HepG2 (cell line): Measurements from ENCODE around the gene YWHAE. TPM values are rescaled to one million over a fixed set of nuclear protein-coding genes. Genes with fewer than 3 reads are reported as not detected.

ENCODE experiments used
- ATAC-seq: fragments of 200-7000 bp; cut with Tn5 transposase; 3 replicates; pipeline ENCODE4 v1.9.1; 2020; ENCODE audit warnings: mild to moderate bottlenecking, moderate library complexity
- BruUV-seq: library from RNA; stranded (reverse); fragments of 400-500 nt; replicated peaks from 2 replicates; lab custom pipeline; 2021; lab: Mats Ljungman, UMichigan
- CTCF ChIA-PET: fragments of 300-600 bp; formaldehyde crosslinking; extraction: SDS; loops from one replicate; lab custom pipeline; 2021; ENCODE audit warnings: low total read pairs, inconsistent platforms, low intra/inter-chr PET ratio; lab: Yijun Ruan, JAX
- POLR2A ChIA-PET: fragments of 350-600 bp; sonication (Branson Sonifier 250); formaldehyde crosslinking; loops from one replicate; lab custom pipeline; 2020; ENCODE audit warnings: antibody characterized with exemption, inconsistent platforms; lab: Yijun Ruan, JAX
- DNase-seq: peaks from one replicate; pipeline ENCODE4 v3.0.0-alpha.2; 2015; ENCODE audit warnings: low spot score
- FAIRE-seq: peaks from 3 replicates; lab custom pipeline; 2011; peaks lifted over from hg19 to GRCh38; lab: Jason Lieb, UNC
- H2AFZ ChIP-seq: one replicate; pipeline ENCODE4 v1.6.1; 2011; ENCODE audit warnings: low read length, inconsistent platforms
- H3K27ac ChIP-seq: fragments of 300-600 bp; 3 replicates; pipeline ENCODE4 v1.8.0; 2011; ENCODE audit warnings: mixed run types, mild to moderate bottlenecking, mixed read lengths, low read length, inconsistent platforms; ENCODE audit not compliant: insufficient read depth; ENCODE audit errors: extremely low read length
- H3K27me3 ChIP-seq, 2 experiments: fragments of 200-600 bp in 1 of 2; 2 replicates in 1 of 2; 3 replicates in 1 of 2; pipeline versions ENCODE4 v1.6.0 to v1.8.0; 2011; ENCODE audit warnings: low read length in 2 of 2, mild to moderate bottlenecking in 2 of 2, moderate library complexity in 2 of 2, inconsistent platforms in 1 of 2; ENCODE audit not compliant: insufficient read depth in 2 of 2, control insufficient read depth in 1 of 2
- H3K36me3 ChIP-seq, 2 experiments: fragments of 200-600 bp in 1 of 2; replicated peaks in 1 of 2; 2 replicates in 1 of 2; 3 replicates in 1 of 2; pipeline versions ENCODE4 v1.5.1 to v1.8.0; 2011; ENCODE audit warnings: low read length in 2 of 2, inconsistent platforms in 1 of 2; ENCODE audit not compliant: insufficient read depth in 2 of 2, control insufficient read depth in 1 of 2
- H3K4me1 ChIP-seq: 2 replicates; pipeline ENCODE4 v1.5.1; 2012; ENCODE audit warnings: low read length, inconsistent platforms; ENCODE audit not compliant: insufficient read depth
- H3K4me2 ChIP-seq: 2 replicates; pipeline ENCODE4 v1.6.0; 2011; ENCODE audit warnings: low read depth, low read length, inconsistent platforms
- H3K4me3 ChIP-seq, 3 experiments: fragments of 200-600 bp in 1 of 3; sonication (generic), shearing (Covaris generic) in 1 of 3; replicated peaks in 1 of 3; 2 replicates each; pipeline ENCODE4 v1.5.1; 2011 to 2016; ENCODE audit warnings: low read length in 3 of 3, inconsistent platforms in 2 of 3, low read depth in 2 of 3, mild to moderate bottlenecking in 2 of 3, control low read depth in 1 of 3, mixed read lengths in 1 of 3; ENCODE audit not compliant: insufficient read depth in 1 of 3
- H3K79me2 ChIP-seq: one replicate; pipeline ENCODE4 v1.6.1; 2011; ENCODE audit warnings: low read length, inconsistent platforms; ENCODE audit not compliant: insufficient read depth
- H3K9ac ChIP-seq: 2 replicates; pipeline ENCODE4 v1.6.0; 2011; ENCODE audit warnings: mild to moderate bottlenecking, low read depth, low read length, inconsistent platforms; ENCODE audit not compliant: insufficient read depth
- H3K9me3 ChIP-seq: 2 replicates; pipeline ENCODE4 v1.5.1; 2012; ENCODE audit warnings: mild to moderate bottlenecking, low read length
- H4K20me1 ChIP-seq: 2 replicates; pipeline ENCODE4 v1.6.0; 2011; ENCODE audit warnings: inconsistent platforms, mild to moderate bottlenecking, low read length, moderate library complexity; ENCODE audit not compliant: insufficient read depth
- FOXK1 ChIP-seq: sonication (generic); formaldehyde crosslinking; IDR thresholded peaks from 2 replicates; pipeline ENCODE4 v1.4.0; 2020; ENCODE audit warnings: low read depth, missing genetic modification reagents, borderline replicate concordance
- PLRG1 ChIP-seq: fragments of 450-650 bp; conservative IDR thresholded peaks from 2 replicates; pipeline ENCODE4 v1.6.1; 2016
- RAD51 ChIP-seq: fragments of 450-650 bp; IDR thresholded peaks from 2 replicates; pipeline ENCODE4 v1.6.1; 2016; ENCODE audit warnings: borderline replicate concordance
- RBM22 ChIP-seq: fragments of 200-400 bp; formaldehyde crosslinking; optimal IDR thresholded peaks from 2 replicates; pipeline ENCODE3; 2017; ENCODE audit warnings: mild to moderate bottlenecking, low read length, moderate library complexity
- SOX6 ChIP-seq, 2 experiments: fragments of 450-650 bp in 1 of 2; sonication (generic) in 1 of 2; formaldehyde crosslinking in 1 of 2; IDR thresholded peaks; 2 replicates each; pipeline versions ENCODE4 v1.4.0 to v1.6.1; 2017 to 2020; ENCODE audit warnings: antibody characterized with exemption in 1 of 2, mild to moderate bottlenecking in 1 of 2, missing genetic modification reagents in 1 of 2
- WGBS: methylation state at CpG from one replicate; pipeline ENCODE4 v1.1.6; 2017; ENCODE audit warnings: low lambda C conversion rate; 5-methylcytosine and 5-hydroxymethylcytosine counted together
- in situ Hi-C: cut with HindIII; loops from 2 replicates; pipeline ENCODE4 v1.10.0; 2017; ENCODE audit warnings: low pct_unique_long_range_greater_than_20kb; ENCODE audit not compliant: extremely low pct_ligation_motif_present
- intact Hi-C: fragments of 100-400 bp; cut with micrococcal nuclease; formaldehyde crosslinking; loops from one replicate; pipeline ENCODE4 v1.10.0; 2022; ENCODE audit not compliant: unreplicated experiment
- polyA plus RNA-seq, 8 experiments: library from polyadenylated mRNA; depleted of rRNA in 3 of 8; stranded (reverse) in 7 of 8; unstranded in 1 of 8; fragments of >200 nt; fragmentation: Illumina TruSeq in 4 of 8; extraction: Trizol in 4 of 8; gene quantifications; 2 replicates each; pipeline versions ENCODE4 v1.2.1 to v1.2.3, GENCODE V29; 2011 to 2016; ENCODE audit warnings: low read depth in 4 of 8, missing spikeins in 1 of 8, mixed read lengths in 1 of 8; ENCODE audit not compliant: insufficient read depth in 1 of 8
- total RNA-seq, 5 experiments: library from RNA; depleted of rRNA; stranded (reverse); fragments of >200 nt; fragmentation: Illumina TruSeq; extraction: Trizol; gene quantifications; 2 replicates each; pipeline ENCODE4 v1.2.3, GENCODE V29; 2016; ENCODE audit warnings: low read depth in 1 of 5
- TF ChIP-seq, protein P1 (sequence below): sonication (generic); formaldehyde crosslinking; IDR thresholded peaks from 2 replicates; pipeline ENCODE4 v1.5.0; 2020; ENCODE audit warnings: mild to moderate bottlenecking, missing genetic modification reagents

YWHAE gene
- total and polyA plus RNA-seq, 2 of the 13 experiments (the other 11 are each of a cell fraction or from before 2014, with no cell fraction given): 256 to 335 TPM

DNA sequence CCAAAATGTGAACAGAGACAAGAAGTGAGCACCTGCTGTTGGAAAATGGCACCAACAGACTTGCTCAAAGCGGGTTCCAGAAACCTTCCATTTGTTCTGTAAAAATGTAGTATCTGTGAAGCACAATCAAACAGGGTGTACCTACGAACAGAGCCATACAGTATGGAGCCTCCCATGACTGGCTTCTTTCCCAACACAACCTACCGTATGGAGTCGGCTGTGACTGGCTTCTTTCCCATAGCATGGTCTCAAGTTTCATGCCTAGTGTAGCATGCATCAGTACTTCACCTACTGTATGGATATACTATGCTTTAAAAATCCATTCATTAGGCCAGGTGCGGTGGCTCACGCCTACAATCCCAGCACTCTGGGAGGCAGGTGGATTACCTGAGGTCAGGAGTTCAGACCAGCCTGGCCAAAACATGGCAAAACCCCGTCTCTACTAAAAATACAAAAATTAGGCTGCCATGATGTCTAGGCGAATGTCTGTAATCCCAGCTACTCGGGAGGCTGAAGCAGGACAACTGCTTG, 26.2 kb downstream of the YWHAE start:
- Histone ChIP-seq H3K4me3 (no peak overlapping the region), H4K20me1 (peaks cover 98% of the 10 kb centered on the region), H3K36me3 (peaks cover 15 to 59% of the 10 kb centered on the region in 2 experiments), H3K4me2 (no peak overlapping the region), H3K4me1 (peaks cover 12% of the 10 kb centered on the region), H3K27me3 (no peaks in the 10 kb centered on the region), H3K9ac (no peak overlapping the region), H2AFZ (no peak overlapping the region), H3K79me2 (peaks cover 97% of the 10 kb centered on the region), H3K9me3 (no peaks in the 10 kb centered on the region), H3K27ac (no peak overlapping the region)
- ChIA-PET CTCF (no interaction called here), POLR2A (no interaction called here)
- FAIRE-seq (no peak), ATAC-seq (no peak), DNase-seq (no peak)
- no TSS peak for BruUV-seq
- TF ChIP-seq, protein P1, sequence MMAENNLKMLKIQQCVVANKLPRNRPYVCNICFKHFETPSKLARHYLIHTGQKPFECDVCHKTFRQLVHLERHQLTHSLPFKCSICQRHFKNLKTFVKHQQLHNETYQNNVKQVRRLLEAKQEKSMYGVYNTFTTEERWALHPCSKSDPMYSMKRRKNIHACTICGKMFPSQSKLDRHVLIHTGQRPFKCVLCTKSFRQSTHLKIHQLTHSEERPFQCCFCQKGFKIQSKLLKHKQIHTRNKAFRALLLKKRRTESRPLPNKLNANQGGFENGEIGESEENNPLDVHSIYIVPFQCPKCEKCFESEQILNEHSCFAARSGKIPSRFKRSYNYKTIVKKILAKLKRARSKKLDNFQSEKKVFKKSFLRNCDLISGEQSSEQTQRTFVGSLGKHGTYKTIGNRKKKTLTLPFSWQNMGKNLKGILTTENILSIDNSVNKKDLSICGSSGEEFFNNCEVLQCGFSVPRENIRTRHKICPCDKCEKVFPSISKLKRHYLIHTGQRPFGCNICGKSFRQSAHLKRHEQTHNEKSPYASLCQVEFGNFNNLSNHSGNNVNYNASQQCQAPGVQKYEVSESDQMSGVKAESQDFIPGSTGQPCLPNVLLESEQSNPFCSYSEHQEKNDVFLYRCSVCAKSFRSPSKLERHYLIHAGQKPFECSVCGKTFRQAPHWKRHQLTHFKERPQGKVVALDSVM: no peak
- peak; percentile 62 for TF ChIP-seq RBM22
- WGBS: 88% methylated on average over 9 of the region's 9 CpGs
- in situ Hi-C loops: no loop called here
- intact Hi-C loops: no loop called here

DNA sequence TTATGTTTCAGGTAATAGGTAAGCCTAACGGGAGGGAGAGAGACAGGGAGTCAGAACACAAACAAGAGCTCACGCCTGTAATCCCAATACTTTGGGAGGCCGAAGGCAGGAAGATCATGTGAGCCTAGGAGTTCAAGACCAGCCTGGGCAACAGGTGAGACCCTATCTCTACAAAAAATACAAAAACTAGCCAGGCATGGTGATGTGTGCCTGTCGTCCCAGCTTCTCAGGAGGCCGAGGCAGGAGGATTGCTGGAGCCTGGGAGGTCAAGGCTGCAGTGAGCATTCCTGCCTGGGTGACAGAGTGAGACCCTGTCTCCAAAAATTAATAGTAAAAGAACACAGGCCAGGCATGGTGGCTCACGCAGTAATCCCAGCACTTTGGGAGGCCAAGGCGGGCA, 27.4 kb downstream of the YWHAE start:
- H3K4me2 ChIP-seq: no peak overlapping the region
- ATAC-seq (no peak), FAIRE-seq (no peak), DNase-seq (no peak)
- BruUV-seq: no TSS peak
- POLR2A ChIA-PET: no interaction called here
- no peak overlapping the region for H3K27ac ChIP-seq
- in situ Hi-C loops: no loop called here
- intact Hi-C loops: no loop called here
- H3K79me2 ChIP-seq: peaks cover 99% of the 10 kb centered on the region
- 96% methylated on average over 7 of the region's 7 CpGs for WGBS
- no peak overlapping the region for H2AFZ ChIP-seq
- TF ChIP-seq SOX6 (IDR thresholded peaks at IDR 0.05) (no peak), SOX6 (CRISPR knock-in tag; IDR thresholded peaks at IDR 0.05) (no peak), FOXK1 (CRISPR knock-in tag) (no peak), RAD51 (no peak), PLRG1 (no peak)
- TF ChIP-seq, protein P1: peak; percentile 59; the same call in 1 of the 2 replicates
- peaks cover 95% of the 10 kb centered on the region for H4K20me1 ChIP-seq
- peaks cover 15 to 50% of the 10 kb centered on the region in 2 experiments; a peak in 4 of 5 replicates for H3K36me3 ChIP-seq
- no peak overlapping the region for H3K4me3 ChIP-seq
- peaks cover 6% of the 10 kb centered on the region; the same call in 1 of the 2 replicates for H3K4me1 ChIP-seq
- H3K27me3 ChIP-seq: no peaks in the 10 kb centered on the region
- H3K9me3 ChIP-seq: no peaks in the 10 kb centered on the region
- CTCF ChIA-PET: no interaction called here
- H3K9ac ChIP-seq: no peak overlapping the region
